PC-3 (cell line): ENCODE results near the gene HK1. TPM values are rescaled to one million over a fixed set of nuclear protein-coding genes. Genes with fewer than 3 reads are reported as not detected.

Experiments used
- ATAC-seq: fragments of 200-7000 bp; cut with Tn5 transposase; 2 replicates; pipeline ENCODE4 v1.9.1; 2020; ENCODE audit warnings: mild to moderate bottlenecking, moderate library complexity
- BruUV-seq: library from RNA; stranded (reverse); fragments of 400-500 nt; replicated peaks from 2 replicates; lab custom pipeline; 2021; lab: Mats Ljungman, UMichigan
- CTCF ChIA-PET: fragments of 300-600 bp; sonication (Branson Sonifier 250); formaldehyde crosslinking; loops from one replicate; lab custom pipeline; 2022; ENCODE audit warnings: antibody characterized with exemption; lab: Charles Lee
- POLR2A ChIA-PET: fragments of 300-600 bp; sonication (Branson Sonifier 250); formaldehyde crosslinking; loops from one replicate; lab custom pipeline; 2022; ENCODE audit warnings: antibody characterized with exemption; ENCODE audit not compliant: unreplicated experiment; lab: Charles Lee
- DNase-seq: peaks from one replicate; pipeline ENCODE4 v3.0.0-alpha.2; 2015
- H2AFZ ChIP-seq: fragments of 300-600 bp; sonication (generic); 2 replicates; pipeline ENCODE4 v1.6.0; 2016; ENCODE audit warnings: antibody characterized with exemption, low read length
- H3F3A ChIP-seq: fragments of 300-600 bp; sonication (generic); one replicate; pipeline ENCODE4 v1.6.0; 2017; ENCODE audit warnings: antibody characterized with exemption, low read length, control low read depth, mild to moderate bottlenecking; ENCODE audit not compliant: unreplicated experiment
- H3K27ac ChIP-seq: fragments of 300-600 bp; sonication (generic); 2 replicates; pipeline ENCODE4 v1.5.1; 2016; ENCODE audit warnings: mild to moderate bottlenecking, low read length
- H3K27me3 ChIP-seq: fragments of 300-600 bp; sonication (generic); 2 replicates; pipeline ENCODE4 v1.6.1; 2016; ENCODE audit warnings: low read length, mixed read lengths
- H3K36me3 ChIP-seq: fragments of 300-600 bp; sonication (generic); 2 replicates; pipeline ENCODE4 v1.6.1; 2016; ENCODE audit warnings: low read depth, mixed run types, low read length, mixed read lengths
- H3K4me1 ChIP-seq: fragments of 300-600 bp; sonication (generic); 2 replicates; pipeline ENCODE4 v1.5.1; 2016; ENCODE audit warnings: low read length; ENCODE audit not compliant: insufficient read depth
- H3K4me2 ChIP-seq: fragments of 300-600 bp; sonication (generic); 2 replicates; pipeline ENCODE4 v1.6.0; 2016; ENCODE audit warnings: low read length
- H3K4me3 ChIP-seq: fragments of 300-600 bp; sonication (generic); 2 replicates; pipeline ENCODE4 v1.5.1; 2016; ENCODE audit warnings: mild to moderate bottlenecking, low read length, mixed read lengths
- H3K79me2 ChIP-seq: fragments of 300-600 bp; sonication (generic); 2 replicates; pipeline ENCODE4 v1.6.1; 2017; ENCODE audit warnings: low read length, mixed read lengths
- H3K9ac ChIP-seq: fragments of 300-600 bp; sonication (generic); 2 replicates; pipeline ENCODE4 v1.6.0; 2016; ENCODE audit warnings: mild to moderate bottlenecking, low read length
- H3K9me2 ChIP-seq: fragments of 300-600 bp; sonication (generic); replicated peaks from 2 replicates; pipeline ENCODE4 v1.6.1; 2016; ENCODE audit warnings: mixed run types, low read length, mixed read lengths
- H3K9me3 ChIP-seq: fragments of 300-600 bp; sonication (generic); 2 replicates; pipeline ENCODE4 v1.6.1; 2016; ENCODE audit warnings: low read length, mixed read lengths
- H4K20me1 ChIP-seq: fragments of 300-600 bp; sonication (generic); 2 replicates; pipeline ENCODE4 v1.6.1; 2016; ENCODE audit warnings: low read length, mixed read lengths
- CTCF ChIP-seq: fragments of 300-600 bp; sonication (generic); conservative IDR thresholded peaks from 2 replicates; pipeline ENCODE4 v1.5.1; 2017; ENCODE audit warnings: antibody characterized with exemption, low read depth, mild to moderate bottlenecking, low read length
- EZH2 ChIP-seq: fragments of 300-600 bp; sonication (generic); IDR thresholded peaks from one replicate; pipeline ENCODE4 v1.6.1; 2017; ENCODE audit warnings: antibody characterized with exemption, mild to moderate bottlenecking, low read length; ENCODE audit not compliant: unreplicated experiment
- EZH2phosphoT487 ChIP-seq: fragments of 300-600 bp; sonication (generic); IDR thresholded peaks from 2 replicates; pipeline ENCODE4 v1.6.1; 2018; ENCODE audit warnings: mild to moderate bottlenecking, antibody characterized with exemption, low read length, borderline replicate concordance
- intact Hi-C: fragments of 100-400 bp; cut with micrococcal nuclease; formaldehyde crosslinking; loops from 2 replicates; pipeline ENCODE4 v1.9.0; 2023
- total RNA-seq: library from RNA; depleted of rRNA; stranded (reverse); fragments of >200 nt; gene quantifications from 2 replicates; pipeline ENCODE4 v1.2.3, GENCODE V29; 2014

Gene HK1
- total RNA-seq, 1 experiment from 2014 or later: 189 TPM

DNA sequence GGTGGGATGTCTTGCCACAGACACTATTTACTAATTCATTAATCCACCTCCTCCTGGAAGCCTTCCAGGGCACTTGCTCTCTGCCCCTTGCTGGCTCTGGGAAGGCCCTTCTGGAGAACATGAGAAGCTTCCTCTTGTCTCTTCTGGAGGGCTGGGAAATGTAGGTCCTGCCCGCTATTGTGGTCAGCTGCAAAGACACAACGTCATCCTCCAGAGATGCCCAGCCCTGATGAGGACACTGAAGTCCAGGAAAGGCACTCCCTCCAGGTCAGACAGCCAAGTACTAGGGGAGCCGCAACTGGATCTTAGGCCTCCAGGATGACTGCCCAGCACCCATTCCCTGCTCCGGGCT, 148.1 kb downstream of the HK1 start:
- H4K20me1 ChIP-seq: no peaks in the 10 kb centered on the region
- H3K27ac ChIP-seq: 0 out of 2 replicates have a peak overlapping the region, but pooled peaks have one; percentile 1
- H2AFZ ChIP-seq: peak overlapping the region; percentile 8; the same call in 1 of the 2 replicates
- H3K27me3 ChIP-seq: no peaks in the 10 kb centered on the region
- POLR2A ChIA-PET: interaction anchor here (0.6 kb wide), 3 partner anchors 20 to 211 kb away, joined by 4 to 7 read pairs (median 4); no protein-coding TSS in a partner anchor
- DNase-seq (no peak), ATAC-seq (peak; percentile 18)
- no peaks in the 10 kb centered on the region for H3K79me2 ChIP-seq
- TF ChIP-seq EZH2phosphoT487 (no peak), EZH2 (no peak)
- CTCF ChIA-PET: interaction anchor here (0.6 to 0.7 kb wide), 3 partner anchors 18 to 85 kb away, joined by 3 to 18 read pairs (median 4); no protein-coding TSS in a partner anchor
- no peaks in the 10 kb centered on the region for H3K9me3 ChIP-seq
- BruUV-seq: no TSS peak
- no peak overlapping the region for H3K4me3 ChIP-seq
- H3K9ac ChIP-seq: no peak overlapping the region
- no peaks in the 10 kb centered on the region for H3F3A ChIP-seq
- H3K9me2 ChIP-seq: no peaks in the 10 kb centered on the region
- H3K4me2 ChIP-seq: no peak overlapping the region
- H3K36me3 ChIP-seq: no peaks in the 10 kb centered on the region
- H3K4me1 ChIP-seq: peaks cover 19% of the 10 kb centered on the region
- intact Hi-C loops: loop anchor here (1.0 to 2.0 kb wide), 2 partner anchors 20 to 213 kb away; no protein-coding TSS in a partner anchor

- Histone ChIP-seq H3K79me2 (no peaks in the 10 kb centered on the region), H3K9ac (no peak overlapping the region), H3K9me3 (no peaks in the 10 kb centered on the region), H3K27me3 (no peaks in the 10 kb centered on the region), H3K9me2 (no peaks in the 10 kb centered on the region), H3K36me3 (no peaks in the 10 kb centered on the region), H3K4me2 (no peak overlapping the region), H3K4me1 (peaks cover 19% of the 10 kb centered on the region), H3K27ac (no peak overlapping the region), H3F3A (no peaks in the 10 kb centered on the region), H4K20me1 (no peaks in the 10 kb centered on the region), H3K4me3 (no peak overlapping the region), H2AFZ (no peak overlapping the region)
- POLR2A ChIA-PET: no interaction called here
- ATAC-seq (no peak), DNase-seq (no peak)
- intact Hi-C loops: no loop called here
- CTCF ChIA-PET: interaction anchor here (0.6 to 1.2 kb wide), 2 partner anchors 20 to 31 kb away, joined by 3 to 4 read pairs; no protein-coding TSS in a partner anchor
- TF ChIP-seq EZH2 (no peak), EZH2phosphoT487 (no peak), CTCF (no peak)
- BruUV-seq: no TSS peak
These were observed 149.9 kb downstream of the HK1 start for GRCh38 chr10:69428165-69428564.

DNA sequence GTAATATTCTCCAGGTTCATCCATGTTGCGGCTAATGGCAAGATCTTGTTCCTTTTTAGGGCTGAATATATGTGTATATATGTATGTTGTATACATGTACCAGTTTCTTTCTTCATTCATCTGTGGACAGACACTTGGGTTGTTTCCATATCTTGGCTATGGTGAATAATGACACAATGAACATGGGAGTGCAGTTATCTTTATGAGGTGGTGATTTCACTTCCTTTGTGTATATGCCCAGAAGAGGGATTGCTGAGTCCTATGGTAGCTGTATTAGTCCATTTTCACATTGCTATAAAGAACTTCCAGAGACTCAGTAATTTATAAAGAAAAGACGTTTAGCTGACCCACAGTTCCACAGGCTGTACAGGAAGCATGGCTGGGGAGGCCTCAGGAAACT, 155.9 kb downstream of the HK1 start:
- Histone ChIP-seq H3F3A (peaks cover 10% of the 10 kb centered on the region), H3K36me3 (no peaks in the 10 kb centered on the region), H4K20me1 (no peaks in the 10 kb centered on the region), H3K79me2 (no peaks in the 10 kb centered on the region), H3K9me2 (no peaks in the 10 kb centered on the region), H3K4me2 (0 out of 2 replicates have a peak overlapping the region, but pooled peaks have one; percentile 5), H3K9me3 (no peaks in the 10 kb centered on the region), H2AFZ (peak overlapping the region; percentile 20; the same call in 1 of the 2 replicates), H3K9ac (no peak overlapping the region), H3K27ac (peak overlapping the region; percentile 56), H3K4me1 (peaks cover 33% of the 10 kb centered on the region), H3K27me3 (no peaks in the 10 kb centered on the region), H3K4me3 (no peak overlapping the region)
- BruUV-seq: no TSS peak
- POLR2A ChIA-PET: interaction anchor here (0.7 to 1.0 kb wide), 2 partner anchors 10 to 13 kb away, joined by 4 to 5 read pairs; no protein-coding TSS in a partner anchor
- DNase-seq (peak; percentile 73), ATAC-seq (peak; percentile 57)
- CTCF ChIA-PET: interaction anchor here (0.6 to 1.1 kb wide), 4 partner anchors 13 to 440 kb away, joined by 3 to 4 read pairs (median 3); no protein-coding TSS in a partner anchor
- no peak for TF ChIP-seq CTCF
- no peak for TF ChIP-seq EZH2phosphoT487
- no peak for TF ChIP-seq EZH2
- intact Hi-C loops: loop anchor here (5.0 kb wide), 1 partner anchor 33 kb away; no protein-coding TSS in a partner anchor
